Effector memory CD4-positive, alpha-beta T cell (primary cell): Measurements from ENCODE around the gene OR2AE1.

Experiments
- DNase-seq, 3 donors: peaks; one replicate each; pipeline ENCODE4 v3.0.0-alpha.2; 2020
- H3K27ac ChIP-seq: 2 replicates; pipeline ENCODE4 v1.7.0; 2013; ENCODE audit warnings: mild to moderate bottlenecking, low read length, moderate library complexity; ENCODE audit not compliant: insufficient read depth, poor library complexity, severe bottlenecking
- H3K27me3 ChIP-seq: replicated peaks from 2 replicates; pipeline ENCODE4 v1.7.0; 2013; ENCODE audit warnings: mild to moderate bottlenecking, low read length; ENCODE audit not compliant: insufficient read depth, control insufficient read depth, poor library complexity, severe bottlenecking
- H3K36me3 ChIP-seq: 2 replicates; pipeline ENCODE4 v1.7.0; 2013; ENCODE audit warnings: mild to moderate bottlenecking, low read length, moderate library complexity; ENCODE audit not compliant: control insufficient read depth, insufficient read depth
- H3K4me1 ChIP-seq: 2 replicates; pipeline ENCODE4 v1.7.0; 2013; ENCODE audit warnings: low read length, mild to moderate bottlenecking; ENCODE audit not compliant: control insufficient read depth, insufficient read depth, poor library complexity, severe bottlenecking
- H3K4me3 ChIP-seq: 2 replicates; pipeline ENCODE4 v1.7.0; 2013; ENCODE audit warnings: low read length, low read depth, mild to moderate bottlenecking; ENCODE audit not compliant: insufficient read depth, poor library complexity, severe bottlenecking
- H3K9me3 ChIP-seq: 2 replicates; pipeline ENCODE4 v1.7.0; 2013; ENCODE audit warnings: mild to moderate bottlenecking, low read length, moderate library complexity; ENCODE audit not compliant: control insufficient read depth

OR2AE1 gene

DNA sequence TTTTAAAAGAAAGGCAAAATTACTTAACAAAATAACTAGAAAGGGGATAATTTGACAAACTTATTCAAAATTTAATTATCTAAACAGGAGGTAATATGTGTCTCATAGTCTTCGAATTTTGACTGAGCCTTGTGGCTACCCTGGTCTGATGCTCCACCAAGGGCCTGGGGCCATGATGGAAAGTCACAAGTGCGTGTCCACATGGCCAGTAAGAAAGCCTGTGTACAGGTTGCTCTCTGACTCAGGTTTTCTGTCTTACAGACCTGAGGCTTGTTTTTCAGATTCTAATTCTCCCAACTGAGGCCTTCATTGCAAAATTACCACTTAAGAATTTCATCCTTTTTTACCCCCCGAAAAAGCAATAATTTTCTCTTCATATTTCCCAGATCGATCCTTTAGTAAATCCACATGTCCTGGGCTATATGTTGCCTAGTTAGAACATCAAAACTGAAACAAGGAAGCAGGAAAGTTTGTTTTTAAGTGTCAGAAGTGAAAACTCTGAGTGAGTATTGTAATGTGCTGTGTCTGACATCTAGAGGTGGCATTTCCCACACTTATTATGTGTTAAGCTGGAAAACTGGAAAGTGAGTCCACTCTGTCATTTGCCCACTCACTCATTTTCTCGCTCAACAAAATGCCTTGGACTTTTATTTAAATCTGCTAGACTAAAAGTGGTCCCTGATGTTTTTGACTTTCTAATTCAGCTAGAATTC lies 39.0 kb downstream of the OR2AE1 start:
- Histone ChIP-seq H3K27me3 (no peaks in the 10 kb centered on the region), H3K4me1 (no peaks in the 10 kb centered on the region), H3K4me3 (no peak overlapping the region), H3K36me3 (no peaks in the 10 kb centered on the region), H3K9me3 (no peaks in the 10 kb centered on the region), H3K27ac (no peak overlapping the region)
- no peak for DNase-seq

DNA sequence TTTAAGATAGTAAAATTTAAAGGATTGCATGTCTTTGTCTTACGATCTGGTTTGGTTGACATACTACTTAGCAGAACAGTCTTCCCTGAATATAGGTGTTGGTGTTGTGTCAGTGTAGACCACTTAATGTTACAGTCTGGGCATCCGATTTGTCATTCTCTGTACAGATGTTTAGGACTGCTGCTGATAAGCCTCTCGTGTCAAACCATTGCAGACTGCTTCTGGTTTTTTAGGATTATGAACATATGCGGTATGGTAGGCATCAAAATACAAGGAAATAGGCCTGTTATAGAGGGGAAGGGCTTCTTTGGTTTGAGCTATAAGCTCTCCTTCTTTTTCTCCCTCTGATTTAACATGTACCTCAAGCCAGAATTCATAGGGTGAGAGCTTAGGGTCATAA lies 41.6 kb downstream of the OR2AE1 start:
- Histone ChIP-seq H3K27ac (no peak overlapping the region), H3K36me3 (no peaks in the 10 kb centered on the region), H3K27me3 (no peaks in the 10 kb centered on the region), H3K4me1 (no peaks in the 10 kb centered on the region), H3K9me3 (no peaks in the 10 kb centered on the region), H3K4me3 (no peak overlapping the region)
- DNase-seq = no peak

DNA sequence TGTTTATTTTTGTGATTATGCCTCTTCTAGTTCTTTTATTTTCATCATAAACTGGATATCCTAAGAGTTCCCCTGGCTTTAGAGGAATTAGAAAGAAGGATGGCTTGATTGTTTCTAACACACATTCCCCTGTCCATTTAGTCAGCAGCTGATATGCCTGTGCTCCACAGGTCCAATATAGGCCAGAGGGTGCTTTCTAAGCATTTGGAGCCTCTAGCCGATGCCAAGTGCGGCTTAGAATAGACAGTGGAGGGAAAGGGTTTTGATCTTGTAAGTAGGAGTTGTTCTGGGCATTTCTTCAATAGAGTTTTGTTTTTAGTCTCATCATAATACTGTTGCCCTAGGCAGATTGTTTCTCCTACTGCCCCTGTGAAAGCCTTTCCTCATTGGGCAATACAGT lies 42.5 kb downstream of the OR2AE1 start:
- H3K27me3 ChIP-seq = no peaks in the 10 kb centered on the region
- no peak for DNase-seq
- no peaks in the 10 kb centered on the region for H3K9me3 ChIP-seq
- H3K4me1 ChIP-seq = no peaks in the 10 kb centered on the region
- no peak overlapping the region for H3K4me3 ChIP-seq
- H3K27ac ChIP-seq = no peak overlapping the region
- H3K36me3 ChIP-seq = no peaks in the 10 kb centered on the region

DNA sequence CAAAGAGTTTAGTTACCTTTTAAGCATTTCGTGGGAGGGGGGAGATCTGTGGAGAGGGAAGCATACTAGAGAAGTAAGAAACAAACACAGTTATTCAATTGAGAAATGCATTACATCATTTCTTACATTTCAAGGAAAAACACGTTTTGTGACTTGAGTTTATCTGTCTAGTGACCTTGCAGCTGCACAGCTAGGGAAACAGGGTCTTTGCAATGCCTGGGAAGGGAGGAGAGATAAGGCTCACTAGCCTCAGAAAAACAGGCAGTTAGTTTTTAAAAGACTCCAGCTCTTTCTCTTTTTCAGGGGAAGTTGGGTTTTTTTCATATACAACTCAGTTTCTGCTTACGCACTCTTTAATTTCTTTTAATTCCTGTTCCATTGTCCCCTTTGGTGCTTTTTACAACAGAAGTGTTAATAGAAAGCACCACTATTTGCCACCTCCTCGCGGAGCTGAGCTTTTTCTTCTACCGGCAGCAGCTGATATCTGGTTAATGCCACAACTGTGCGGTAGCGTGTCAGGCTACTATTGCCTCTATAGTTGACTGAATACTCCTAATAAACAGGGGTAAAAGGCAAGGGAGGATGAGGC lies 43.5 kb downstream of the OR2AE1 start:
- H3K9me3 ChIP-seq = no peaks in the 10 kb centered on the region
- no peak for DNase-seq

DNA sequence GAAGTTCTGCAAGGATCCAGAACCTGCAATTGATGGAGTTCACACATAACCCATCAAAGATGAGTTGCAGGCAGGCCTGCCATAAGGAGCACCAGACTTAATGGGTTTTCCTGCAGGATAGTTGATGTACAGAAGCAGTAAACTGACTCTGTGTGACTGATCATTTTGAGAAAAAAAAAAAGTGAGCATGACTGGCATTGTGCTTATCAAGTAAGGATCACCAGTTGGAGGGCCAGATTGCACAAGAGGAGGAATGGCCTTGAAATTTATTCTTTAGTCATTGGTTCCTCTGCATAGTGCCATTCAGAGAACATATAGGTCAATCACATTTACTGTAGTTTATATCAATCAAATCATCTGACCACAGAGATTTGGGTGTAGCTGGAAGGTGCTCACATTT lies 45.2 kb downstream of the OR2AE1 start:
- H3K4me3 ChIP-seq = no peak overlapping the region
- no peaks in the 10 kb centered on the region for H3K27me3 ChIP-seq
- no peak for DNase-seq
- H3K4me1 ChIP-seq = no peaks in the 10 kb centered on the region
- H3K27ac ChIP-seq = no peak overlapping the region
- no peaks in the 10 kb centered on the region for H3K36me3 ChIP-seq
- no peaks in the 10 kb centered on the region for H3K9me3 ChIP-seq

More for the DNA sequence above, 43.5 kb downstream of the OR2AE1 start:
- no peak overlapping the region for H3K4me3 ChIP-seq
- no peak overlapping the region for H3K27ac ChIP-seq
- H3K4me1 ChIP-seq = no peaks in the 10 kb centered on the region
- no peaks in the 10 kb centered on the region for H3K27me3 ChIP-seq
- no peaks in the 10 kb centered on the region for H3K36me3 ChIP-seq

DNA sequence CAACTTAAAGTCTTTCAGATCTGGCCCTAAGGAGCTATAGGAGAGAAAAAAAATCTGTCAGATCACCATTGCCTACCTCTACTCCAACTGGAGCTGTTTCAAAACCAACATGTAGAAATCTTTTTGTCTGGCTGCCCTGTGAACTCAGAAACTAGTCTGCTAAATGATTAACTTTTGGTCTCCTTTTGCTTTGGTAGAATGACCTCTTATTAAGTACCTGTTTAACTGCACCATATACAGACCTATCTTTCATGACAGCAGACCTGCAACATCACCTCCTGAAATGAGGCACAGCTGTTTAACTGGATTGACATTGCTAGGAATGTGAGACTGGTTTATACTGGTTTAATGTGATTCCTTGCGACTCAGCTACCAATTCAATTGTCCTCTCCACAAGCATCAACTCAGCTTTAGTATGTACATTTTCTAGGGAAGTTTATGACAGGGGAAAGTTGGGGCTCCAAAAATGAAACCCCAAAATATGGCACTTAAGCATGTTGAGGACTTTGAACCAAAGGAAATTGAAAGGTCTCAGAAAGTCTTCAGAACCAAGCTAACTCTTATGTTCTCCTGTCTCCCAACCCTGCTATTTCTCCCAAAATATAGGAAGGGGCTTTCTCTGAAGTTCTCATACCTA lies 47.2 kb downstream of the OR2AE1 start:
- Histone ChIP-seq H3K36me3 (no peaks in the 10 kb centered on the region), H3K27me3 (no peaks in the 10 kb centered on the region), H3K4me3 (no peak overlapping the region), H3K4me1 (no peaks in the 10 kb centered on the region), H3K27ac (no peak overlapping the region), H3K9me3 (no peaks in the 10 kb centered on the region)
- no peak for DNase-seq

DNA sequence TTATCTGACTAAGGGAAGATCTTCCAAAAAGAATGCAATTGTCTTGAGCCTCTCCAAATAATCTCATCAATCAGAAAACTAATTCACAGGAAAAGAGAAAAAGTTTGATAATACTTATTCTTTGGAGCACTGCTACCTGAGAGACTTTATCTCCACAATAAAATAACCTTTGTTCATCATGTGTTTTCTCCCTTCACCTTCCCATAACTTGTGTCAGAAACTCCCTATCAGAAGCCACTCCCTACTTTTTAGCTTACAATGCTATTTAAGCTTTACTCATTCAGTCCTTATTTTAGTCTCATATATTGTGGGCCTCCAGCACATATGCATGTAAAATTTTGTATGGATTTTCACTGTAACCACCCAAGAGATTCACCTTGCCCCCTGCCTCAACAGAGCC lies 48.0 kb downstream of the OR2AE1 start:
- Histone ChIP-seq H3K4me1 (no peaks in the 10 kb centered on the region), H3K9me3 (no peaks in the 10 kb centered on the region), H3K4me3 (no peak overlapping the region), H3K27ac (no peak overlapping the region), H3K27me3 (no peaks in the 10 kb centered on the region), H3K36me3 (no peaks in the 10 kb centered on the region)
- DNase-seq = no peak

DNA sequence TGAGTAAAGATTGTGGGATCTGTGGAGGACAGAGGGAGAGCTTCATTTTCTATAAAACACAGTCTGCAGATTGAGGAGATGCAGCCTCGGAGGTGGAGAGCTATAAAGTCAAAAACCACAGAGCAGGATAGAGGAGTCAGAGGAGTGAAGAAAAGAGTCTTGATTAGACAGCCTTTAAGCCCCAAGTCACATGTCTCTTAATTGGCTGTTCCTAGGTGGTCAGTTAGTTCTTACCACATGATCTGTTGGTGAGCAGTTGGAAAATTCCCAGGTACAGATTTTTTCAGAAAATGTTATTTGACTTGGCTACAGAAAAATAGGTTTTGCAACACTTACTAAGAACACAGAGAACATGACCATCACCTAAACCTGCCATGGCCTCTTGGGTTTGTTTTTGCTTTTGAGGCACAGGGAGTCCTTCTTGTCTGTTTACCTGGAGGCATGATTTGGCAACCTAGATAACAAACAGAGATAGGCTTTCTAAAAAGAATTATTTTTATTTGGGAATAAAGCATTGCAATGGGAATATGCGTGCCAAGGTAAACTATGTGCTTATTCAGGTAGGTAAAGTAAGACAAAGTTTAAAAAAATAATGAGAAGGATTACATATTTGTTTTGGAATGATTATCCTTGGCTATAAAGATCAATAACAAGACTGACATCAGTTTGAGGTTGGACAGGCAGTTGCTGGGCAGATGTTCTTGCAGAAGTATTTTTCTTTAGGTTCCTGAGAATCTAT lies 49.6 kb downstream of the OR2AE1 start:
- no peaks in the 10 kb centered on the region for H3K36me3 ChIP-seq
- no peak for DNase-seq

More for the DNA sequence above, 49.6 kb downstream of the OR2AE1 start:
- H3K27me3 ChIP-seq = no peaks in the 10 kb centered on the region
- H3K27ac ChIP-seq = no peak overlapping the region
- H3K4me3 ChIP-seq = no peak overlapping the region
- no peaks in the 10 kb centered on the region for H3K4me1 ChIP-seq
- no peaks in the 10 kb centered on the region for H3K9me3 ChIP-seq
